GM19025 (cell line): Measurements from ENCODE around the gene RPTOR.
A peak's percentile ranks its signal among the peaks of the same experiment; 100 is the strongest.
"Not testable (repeated sequence)": the region's sequence is repeated elsewhere in the genome, so short reads cannot be mapped to it uniquely, and the experiment has no call there.

Experiments used
- ATAC-seq: cut with Tn5 transposase; IDR thresholded peaks from one replicate; pipeline ENCODE4 v1.9.1; 2021; ENCODE audit warnings: mild to moderate bottlenecking, low read depth, moderate library complexity; ENCODE audit not compliant: unreplicated experiment

RPTOR gene

DNA sequence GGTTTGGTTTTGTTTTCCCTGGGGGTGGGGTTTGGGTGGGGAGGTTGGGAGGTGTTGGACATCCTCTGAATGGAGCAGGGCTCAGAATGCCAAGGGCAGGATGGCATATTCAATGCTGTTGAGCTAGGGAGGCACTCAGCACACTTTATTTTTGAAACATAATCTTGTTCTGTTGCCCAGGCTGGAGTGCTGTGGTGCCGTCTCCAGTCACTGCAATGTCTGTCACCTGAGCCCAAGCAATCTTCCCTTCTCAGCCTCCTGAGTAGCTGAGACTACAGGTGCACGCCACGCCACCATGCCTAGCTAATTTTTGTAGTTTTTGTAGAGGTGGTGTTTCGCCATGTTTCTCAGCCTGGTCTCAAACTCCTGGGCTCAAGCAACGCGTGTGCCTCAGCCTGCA is 186.1 kb downstream of the RPTOR start:
- no peak for ATAC-seq

DNA sequence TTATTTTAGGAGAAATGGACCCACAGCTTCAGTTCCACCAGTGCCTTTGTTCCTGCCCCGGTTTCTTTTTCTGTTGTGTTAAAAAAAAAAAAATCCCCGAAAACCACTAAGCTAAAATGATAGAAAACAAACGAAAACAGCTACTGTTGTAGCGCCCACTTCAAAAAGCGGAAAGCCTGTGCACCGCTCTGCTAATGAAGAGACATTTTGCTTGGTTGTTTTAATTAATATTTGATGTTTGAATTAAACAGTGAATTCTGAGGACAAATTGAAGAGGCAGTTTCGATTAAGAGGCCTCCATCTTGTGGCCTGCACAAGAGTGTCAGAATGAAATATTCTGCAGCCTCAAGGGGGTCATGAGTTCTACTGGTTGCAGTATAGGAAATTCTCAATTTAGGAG is 186.7 kb downstream of the RPTOR start:
- ATAC-seq = no peak

DNA sequence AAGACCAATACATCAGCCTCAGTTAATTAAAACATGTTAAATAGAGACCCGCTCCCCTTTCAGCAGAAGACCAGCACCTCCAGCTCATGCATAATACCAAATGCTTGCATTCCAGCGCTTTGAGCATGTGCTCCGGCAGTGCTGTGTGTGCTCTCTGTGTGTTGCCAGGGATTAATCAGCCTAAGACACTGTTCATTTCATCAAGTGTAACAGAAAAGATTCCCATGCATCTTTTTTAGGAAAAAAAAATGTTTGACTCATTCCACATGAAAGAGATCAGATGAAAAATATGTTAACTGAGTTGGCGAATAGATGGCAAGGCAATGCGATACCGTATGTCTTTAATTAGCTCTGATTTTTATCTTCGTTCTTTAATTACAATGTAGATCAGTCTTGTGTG is 187.6 kb downstream of the RPTOR start:
- no peak for ATAC-seq

DNA sequence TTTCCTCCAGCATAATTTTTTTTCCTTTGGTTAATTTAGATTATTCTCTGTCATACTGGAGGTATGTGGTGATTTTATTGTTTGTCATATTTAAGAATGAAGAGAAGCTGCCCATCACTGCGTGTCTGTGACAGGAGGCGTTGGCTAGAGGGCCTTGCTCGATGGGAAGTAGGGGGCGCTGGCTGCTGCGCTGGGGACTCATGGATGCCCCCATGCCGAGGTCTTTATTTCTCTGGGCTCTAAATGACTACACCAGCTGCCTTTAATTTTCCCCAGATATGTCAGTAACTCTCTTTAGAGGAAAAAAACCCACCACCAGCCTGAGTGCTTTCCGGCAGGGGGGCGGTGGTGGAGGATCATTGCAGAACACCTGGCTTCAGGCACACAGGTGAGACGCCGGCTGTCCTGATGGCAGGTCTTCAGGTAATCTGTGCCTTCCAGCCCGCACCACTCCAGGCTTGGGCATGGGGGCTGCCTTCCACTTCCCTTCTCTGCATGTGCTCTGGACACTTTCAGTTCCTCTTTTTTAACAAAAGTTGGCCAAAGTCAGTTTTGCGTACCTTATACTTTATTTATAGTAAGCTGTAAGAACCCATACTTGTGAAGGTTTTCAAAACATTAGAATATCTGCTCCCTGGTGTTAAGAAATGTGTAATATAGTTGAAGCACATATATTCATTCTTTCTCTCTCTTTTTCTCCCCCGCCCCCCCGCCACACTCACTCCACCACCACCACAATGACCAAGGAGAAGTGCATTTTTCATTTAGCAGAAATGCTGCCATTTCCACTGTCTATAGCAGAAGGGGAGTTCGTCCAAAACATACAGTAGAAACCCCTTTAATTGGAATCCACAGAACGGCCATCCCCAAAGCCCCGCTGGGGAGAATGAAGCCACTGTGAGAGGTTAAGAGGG is 192.7 kb downstream of the RPTOR start:
- peak; percentile 78 for ATAC-seq

DNA sequence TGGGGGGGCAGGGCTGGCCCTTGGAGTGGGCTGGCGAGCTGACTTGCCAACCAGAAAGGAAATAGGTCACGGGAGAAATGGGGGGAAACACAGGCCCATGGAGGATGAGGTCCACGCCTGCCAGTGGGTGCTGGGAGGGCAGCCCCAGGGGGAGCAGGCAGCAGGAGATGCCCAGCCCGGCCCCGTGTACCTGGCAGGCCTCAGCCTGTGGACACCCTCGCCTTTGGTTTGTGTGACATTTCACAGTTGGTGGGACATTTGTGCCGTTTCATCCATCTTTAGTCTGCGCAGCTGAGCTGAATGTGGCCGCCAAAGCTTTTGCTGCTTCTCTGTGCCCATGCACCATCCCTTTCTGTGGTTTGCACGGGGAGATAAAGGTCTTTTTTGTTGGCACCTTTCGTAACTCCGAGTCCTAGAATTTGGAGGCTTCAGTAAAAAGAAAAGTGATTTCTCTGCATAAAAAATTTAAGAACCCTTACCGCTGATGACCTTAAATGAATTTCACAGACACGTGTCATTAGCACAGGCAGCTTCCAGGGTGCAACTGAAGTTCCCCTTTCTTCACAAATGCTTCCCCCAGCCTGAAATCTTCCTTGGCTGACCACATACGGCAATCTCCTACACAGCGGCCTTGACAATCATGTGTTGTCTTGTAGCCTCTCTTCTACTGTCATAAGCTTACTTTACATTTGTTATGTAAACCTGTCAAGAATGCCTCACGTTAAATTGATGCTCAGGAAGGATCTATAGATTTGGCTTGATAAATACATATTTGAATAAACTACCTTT is 193.6 kb downstream of the RPTOR start:
- ATAC-seq = no peak

DNA sequence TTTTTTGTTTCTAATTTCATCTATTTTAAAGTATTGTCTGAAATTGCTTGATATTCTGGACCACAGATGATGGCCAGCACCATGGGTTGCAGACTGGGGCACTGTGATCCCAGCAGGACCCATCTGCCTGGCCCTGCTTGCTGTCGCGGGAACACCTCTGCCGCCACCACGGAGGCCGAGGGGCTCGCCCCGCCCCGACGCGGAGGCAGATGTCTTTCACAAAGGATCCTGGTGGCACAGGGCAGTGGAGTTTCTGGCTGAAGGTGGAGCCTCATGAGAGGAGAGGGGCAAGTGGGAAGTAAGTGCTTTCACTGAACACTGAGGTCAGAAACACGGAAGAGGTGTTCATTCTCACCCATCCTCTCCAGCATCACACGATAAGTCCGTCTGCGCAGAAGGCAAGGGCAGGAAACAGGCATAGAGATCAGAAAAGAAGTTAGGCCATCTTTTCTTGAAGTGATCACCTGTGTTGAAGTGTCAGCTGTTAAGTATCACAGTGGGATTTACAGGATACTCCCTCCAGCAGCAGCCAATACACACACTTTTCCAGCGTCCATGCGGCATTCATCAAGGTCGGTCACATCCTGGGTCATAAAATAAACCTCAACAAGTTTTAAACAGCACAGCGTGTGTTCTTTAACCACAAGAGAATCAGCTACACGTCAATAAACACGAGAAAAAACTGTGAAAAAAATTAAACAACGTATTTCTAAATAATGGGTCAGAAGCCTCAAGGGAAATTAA is 194.5 kb downstream of the RPTOR start:
- no peak for ATAC-seq

DNA sequence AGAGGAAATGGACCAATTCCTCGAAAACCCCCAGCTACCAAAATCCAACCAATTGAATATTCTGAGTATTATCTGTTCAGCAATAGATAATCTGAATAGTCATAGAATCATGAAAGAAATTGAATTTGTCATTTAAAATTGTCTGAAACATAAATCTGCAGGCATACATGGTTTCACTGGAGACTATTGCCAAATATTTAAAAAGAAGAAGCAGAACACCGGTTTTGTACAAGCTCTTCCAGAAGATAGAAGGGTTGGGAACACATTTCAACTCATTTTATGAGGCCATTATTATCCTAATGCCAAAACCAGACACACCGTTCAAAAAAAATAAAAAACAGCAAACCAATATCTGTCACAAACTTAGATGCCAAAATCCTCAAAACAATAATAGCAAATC is 195.5 kb downstream of the RPTOR start:
- ATAC-seq = no peak

DNA sequence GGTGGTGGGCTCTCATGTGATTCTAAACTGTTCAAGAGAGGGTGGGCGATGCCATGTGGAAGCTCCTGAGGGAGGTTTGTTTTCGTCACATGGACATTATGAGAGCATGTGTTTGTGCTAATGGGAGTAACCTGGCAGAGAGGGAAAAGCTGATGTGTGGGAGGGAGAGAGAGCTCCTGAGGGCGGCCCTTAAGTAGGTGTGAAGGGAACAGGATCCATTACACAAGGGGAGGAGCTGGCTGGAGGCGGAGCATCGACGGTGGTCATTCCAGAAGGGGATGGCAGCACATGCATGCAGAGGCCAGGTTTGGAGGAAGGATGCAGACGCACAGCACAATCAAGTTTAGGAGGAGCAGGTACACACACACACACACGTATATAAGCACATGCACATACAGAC is 197.5 kb downstream of the RPTOR start:
- ATAC-seq = no peak

DNA sequence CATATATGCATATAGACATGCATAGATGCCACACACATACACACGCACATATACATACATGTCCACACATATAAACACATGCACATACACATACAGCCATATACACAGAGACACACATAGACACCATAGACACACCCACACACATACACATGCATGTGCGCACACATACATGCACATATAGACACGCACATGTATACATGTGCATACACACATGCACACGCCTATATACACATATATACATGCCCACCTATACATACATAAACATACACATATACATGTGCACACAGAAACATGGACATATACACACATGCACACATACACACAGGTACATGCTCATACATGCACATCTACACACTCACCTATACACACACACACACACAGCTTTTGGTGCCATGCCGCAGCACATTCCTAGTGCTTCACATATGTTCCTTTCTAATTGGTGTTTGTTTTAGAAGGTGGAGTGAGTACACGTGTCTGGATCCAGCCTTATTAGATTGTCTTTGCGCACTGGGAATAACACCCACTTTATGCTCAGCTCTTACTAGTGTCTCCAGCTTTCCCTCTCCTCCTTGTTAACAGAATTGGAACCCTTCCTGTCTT is 198.0 kb downstream of the RPTOR start:
- no peak for ATAC-seq

DNA sequence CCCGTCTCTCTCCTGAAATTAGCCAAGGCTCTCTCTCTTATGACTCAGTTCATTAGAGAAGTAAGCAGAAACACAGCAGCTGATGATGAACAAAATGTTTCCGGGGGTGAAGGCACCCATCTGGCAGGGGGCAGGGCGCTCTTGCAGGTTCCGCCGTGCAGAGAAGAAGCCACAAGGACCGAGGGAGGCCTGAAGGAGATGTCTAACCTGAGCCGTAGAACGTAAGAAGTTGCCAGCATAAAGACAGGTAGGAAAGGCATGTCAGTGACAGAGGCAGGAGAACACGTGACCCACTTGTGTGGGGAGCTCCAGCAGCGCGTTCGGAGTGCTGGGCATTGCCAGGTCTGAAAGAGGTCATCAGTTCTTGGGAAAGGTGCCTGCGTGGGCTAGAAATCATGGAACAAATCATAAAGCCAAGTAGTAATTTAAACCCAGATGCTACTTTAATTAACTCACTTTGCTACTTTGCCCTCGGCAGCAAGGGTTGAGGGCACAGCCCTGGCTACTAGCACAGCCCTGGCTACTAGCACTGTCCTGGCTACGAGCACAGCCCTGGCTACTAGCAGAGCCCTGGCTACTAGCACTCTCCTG is 198.6 kb downstream of the RPTOR start:
- ATAC-seq = no peak

DNA sequence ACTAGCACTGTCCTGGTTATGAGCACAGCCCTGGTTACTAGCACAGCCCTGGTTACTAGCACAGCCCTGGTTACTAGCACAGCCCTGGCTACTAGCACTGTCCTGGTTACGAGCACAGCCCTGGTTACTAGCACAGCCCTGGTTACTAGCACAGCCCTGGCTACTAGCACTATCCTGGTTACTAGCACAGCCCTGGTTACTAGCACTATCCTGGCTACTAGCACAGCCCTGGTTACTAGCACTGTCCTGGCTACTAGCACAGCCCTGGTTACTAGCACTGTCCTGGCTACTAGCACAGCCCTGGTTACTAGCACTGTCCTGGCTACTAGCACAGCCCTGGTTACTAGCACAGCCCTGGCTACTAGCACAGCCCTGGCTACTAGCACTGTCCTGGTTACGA is 199.3 kb downstream of the RPTOR start:
- ATAC-seq = not testable (repeated sequence)

DNA sequence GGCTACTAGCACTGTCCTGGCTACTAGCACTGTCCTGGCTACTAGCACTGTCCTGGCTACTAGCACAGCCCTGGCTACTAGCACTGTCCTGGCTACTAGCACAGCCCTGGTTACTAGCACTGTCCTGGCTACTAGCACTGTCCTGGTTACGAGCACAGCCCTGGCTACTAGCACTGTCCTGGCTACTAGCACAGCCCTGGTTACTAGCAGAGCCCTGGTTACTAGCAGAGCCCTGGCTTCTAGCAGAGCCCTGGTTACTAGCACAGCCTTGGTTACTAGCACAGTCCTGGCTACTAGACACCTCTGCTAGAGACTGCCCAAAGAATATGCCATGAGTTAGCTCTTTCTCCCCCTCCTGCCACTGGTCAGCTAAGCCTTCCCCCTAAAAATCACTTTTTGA is 200.1 kb downstream of the RPTOR start:
- ATAC-seq = not testable (repeated sequence)

DNA sequence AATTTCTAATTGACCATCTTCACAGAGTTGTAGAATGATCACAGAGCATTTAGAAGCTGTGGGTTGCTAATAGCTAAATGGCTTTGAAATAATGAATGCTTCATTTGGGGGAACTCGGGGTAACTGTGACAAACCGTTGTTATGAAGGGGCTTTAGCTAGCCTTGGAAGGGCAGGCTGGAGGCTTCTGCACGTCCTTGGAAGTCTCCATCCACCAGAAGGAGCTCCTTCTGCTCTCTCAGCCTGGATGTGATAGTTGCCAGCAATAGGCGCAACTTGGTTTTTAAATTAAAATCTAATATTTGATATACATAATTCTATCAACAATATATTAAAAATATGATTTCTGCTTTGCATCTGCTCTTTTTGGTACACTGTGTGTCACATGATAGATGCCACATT is 200.5 kb downstream of the RPTOR start:
- no peak for ATAC-seq

DNA sequence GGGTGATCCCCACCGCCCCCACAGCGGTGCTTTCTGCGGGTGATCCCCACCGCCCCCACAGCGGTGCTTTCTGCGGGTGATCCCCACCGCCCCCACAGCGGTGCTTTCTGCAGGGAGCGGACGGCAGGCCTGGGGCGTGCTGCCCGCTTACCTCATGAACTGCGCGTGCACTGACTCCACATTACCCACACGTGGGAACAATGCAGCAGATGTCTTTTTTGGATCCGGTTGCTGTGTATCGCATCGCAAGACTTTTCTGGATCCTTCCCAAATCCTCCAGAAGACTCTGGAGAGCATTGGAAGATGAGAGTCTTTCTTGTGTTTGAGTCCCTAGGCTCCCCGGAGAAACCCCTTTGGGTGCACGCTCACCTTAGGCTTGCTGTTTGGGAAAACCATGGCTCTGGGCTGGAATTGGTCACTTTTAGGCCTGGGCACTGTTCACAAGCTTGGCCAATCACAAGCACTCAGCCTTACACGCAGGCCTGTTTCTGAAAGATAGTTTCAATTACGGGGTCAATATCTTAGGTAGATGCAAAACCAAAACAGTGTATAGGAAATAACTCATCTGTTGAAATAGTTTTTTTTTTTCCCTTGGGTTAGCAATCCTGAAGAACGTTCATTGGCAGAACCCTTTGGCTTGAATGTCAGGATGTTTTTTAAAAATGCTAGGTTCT is 201.8 kb downstream of the RPTOR start:
- ATAC-seq = no peak

DNA sequence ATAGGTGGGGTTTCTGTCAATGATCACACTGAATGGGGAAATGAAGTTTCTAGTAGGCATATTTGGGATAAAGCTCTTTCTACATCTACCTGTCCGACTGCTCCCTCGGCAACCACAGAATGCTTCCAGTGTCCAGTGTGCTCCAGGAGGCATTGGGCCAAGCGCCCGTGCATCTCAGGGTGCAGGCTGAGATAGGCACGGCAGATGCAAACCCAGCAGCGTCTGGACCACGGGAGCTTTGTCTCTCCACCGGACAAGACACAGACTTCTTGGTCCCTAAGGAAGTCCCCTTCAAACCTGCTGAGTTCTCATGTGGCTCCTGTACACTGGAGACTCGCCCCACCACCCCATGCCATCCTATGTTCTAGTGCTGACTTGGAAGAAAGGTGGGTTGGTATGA is 202.8 kb downstream of the RPTOR start:
- no peak for ATAC-seq

DNA sequence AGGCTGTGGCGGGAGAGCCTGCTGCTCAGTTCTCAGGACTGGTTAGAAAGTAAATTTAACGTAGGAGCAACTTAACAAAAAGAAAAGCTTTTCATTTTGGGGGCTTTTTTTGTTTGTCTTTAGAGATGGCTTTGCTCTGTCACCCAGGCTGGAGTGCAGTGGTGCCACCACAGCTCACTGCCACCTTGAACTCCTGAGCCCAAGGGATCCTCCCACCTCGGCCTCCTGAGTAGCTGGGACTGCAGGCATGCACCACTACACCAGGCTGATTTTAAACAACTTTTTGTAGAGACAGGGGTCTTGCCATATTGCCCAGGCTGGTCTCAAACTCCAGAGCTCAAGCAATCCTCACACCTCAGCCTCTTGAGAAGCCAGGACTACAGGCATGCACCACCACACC is 205.0 kb downstream of the RPTOR start:
- ATAC-seq = no peak

DNA sequence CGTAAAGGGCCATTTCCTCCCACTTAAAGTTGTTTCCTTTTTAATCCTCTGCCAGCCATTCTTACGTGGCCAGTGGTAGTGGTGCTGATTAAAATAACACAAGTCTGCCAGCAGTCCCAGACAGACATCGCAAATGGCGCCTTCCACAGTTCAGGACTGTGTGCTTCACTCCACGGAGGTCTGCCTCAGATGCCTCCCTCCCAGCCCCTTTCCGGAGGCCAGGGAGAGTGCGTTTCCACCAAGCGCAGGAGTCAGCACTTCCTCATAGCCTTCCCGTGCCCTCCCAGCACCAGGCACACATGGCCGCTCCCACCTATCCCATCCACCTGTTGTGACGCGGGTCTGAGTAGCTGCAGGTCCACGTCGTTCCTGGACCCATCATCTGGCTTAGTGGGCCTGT is 205.6 kb downstream of the RPTOR start:
- ATAC-seq = no peak

DNA sequence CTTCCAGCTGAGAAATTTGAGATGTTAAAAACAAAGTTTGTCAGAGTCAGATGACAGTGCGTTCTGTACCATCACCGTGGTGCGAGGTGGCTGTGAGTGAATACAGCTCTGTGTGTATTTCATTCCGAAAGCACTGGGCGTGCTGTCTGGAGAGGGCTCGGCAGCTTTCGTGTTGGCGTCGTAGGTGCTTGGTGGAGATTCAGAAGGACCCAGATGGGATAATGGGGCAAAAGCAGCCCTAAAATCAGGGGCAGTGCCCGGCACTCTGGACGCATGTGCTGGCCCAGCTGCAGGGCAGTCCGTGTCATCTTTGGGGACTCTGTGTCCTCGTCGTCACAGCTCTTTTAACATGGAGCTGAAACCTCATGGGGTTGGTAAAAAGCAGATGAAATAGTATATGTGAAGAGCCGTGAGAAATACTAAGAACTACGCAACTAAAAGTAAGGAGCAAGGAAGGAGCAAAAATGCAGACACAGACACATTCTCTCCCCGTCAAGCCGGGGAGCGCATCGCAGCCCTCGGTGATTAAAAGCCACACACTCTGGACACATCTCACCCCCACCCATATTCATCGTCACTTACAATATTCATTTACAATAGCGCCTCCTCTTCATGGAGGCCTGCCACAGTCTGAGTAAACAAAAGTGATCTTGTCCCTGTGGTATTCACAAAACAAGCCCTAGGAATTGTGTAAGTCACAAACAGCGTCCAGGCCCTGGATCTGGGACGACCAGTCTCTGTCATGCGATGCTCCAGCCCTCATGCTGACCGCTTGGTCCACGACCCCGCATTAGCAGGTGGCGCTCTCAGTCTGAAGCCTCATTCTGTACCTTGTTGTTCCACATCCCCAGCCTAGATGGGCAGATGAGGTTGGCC is 206.7 kb downstream of the RPTOR start:
- no peak for ATAC-seq
